K562 (cell line): ENCODE data around the gene WWOX. TPM values are rescaled to one million over a fixed set of nuclear protein-coding genes. Genes with fewer than 3 reads are reported as not detected.

Experiments
- ATAC-seq: fragments of 200-7000 bp; cut with Tn5 transposase; 3 replicates; pipeline ENCODE4 v1.9.1; 2020; ENCODE audit warnings: moderate library complexity
- BruUV-seq: library from RNA; stranded (reverse); fragments of 400-500 nt; replicated peaks from 2 replicates; lab custom pipeline; 2021; lab: Mats Ljungman, UMichigan
- CTCF ChIA-PET: fragments of 300-600 bp; formaldehyde crosslinking; extraction: SDS; loops from one replicate; lab custom pipeline; 2021; ENCODE audit warnings: low intra/inter-chr PET ratio; lab: Yijun Ruan, JAX
- POLR2A ChIA-PET: fragments of 300-600, 350-650 bp; sonication (Branson Sonifier 250); formaldehyde crosslinking; extraction: SDS; loops from one replicate; lab custom pipeline; 2021; ENCODE audit warnings: antibody characterized with exemption, inconsistent platforms; lab: Yijun Ruan, JAX
- DNase-seq, 4 experiments: peaks; one replicate each; pipeline versions ENCODE4 v3.0.0 to v3.0.0-alpha.2; 2011 to 2018; ENCODE audit warnings: low spot score in 3 of 4, mixed read lengths in 3 of 4; ENCODE audit errors: extremely low read depth in 1 of 4
- FAIRE-seq: peaks from 2 replicates; lab custom pipeline; 2011; peaks lifted over from hg19 to GRCh38; lab: Jason Lieb, UNC
- H2AFZ ChIP-seq: 2 replicates; pipeline ENCODE4 v1.6.0; 2011; ENCODE audit warnings: low read depth, low read length, control low read depth, inconsistent platforms
- H3K27ac ChIP-seq: fragments of 200-600 bp; 3 replicates; pipeline ENCODE4 v1.8.0; 2011; ENCODE audit warnings: low read depth, mild to moderate bottlenecking, control low read depth, inconsistent platforms, low read length, moderate library complexity, mixed read lengths; ENCODE audit errors: extremely low read depth
- H3K27me3 ChIP-seq, 2 experiments: fragments of 300-600 bp in 1 of 2; 2 replicates in 1 of 2; 3 replicates in 1 of 2; pipeline versions ENCODE4 v1.6.0 to v1.8.0; 2011; ENCODE audit warnings: inconsistent platforms in 2 of 2, low read length in 2 of 2, mild to moderate bottlenecking in 1 of 2, mixed read lengths in 1 of 2, moderate library complexity in 1 of 2; ENCODE audit not compliant: control insufficient read depth in 2 of 2, insufficient read depth in 2 of 2
- H3K36me3 ChIP-seq: fragments of 300-600 bp; 3 replicates; pipeline ENCODE4 v1.8.0; 2011; ENCODE audit warnings: mild to moderate bottlenecking, low read length, inconsistent platforms; ENCODE audit not compliant: control insufficient read depth, insufficient read depth
- H3K4me1 ChIP-seq, 2 experiments: fragments of 200-600 bp in 1 of 2; replicated peaks in 1 of 2; 2 replicates in 1 of 2; 3 replicates in 1 of 2; pipeline versions ENCODE4 v1.5.1 to v1.8.0; 2011; ENCODE audit warnings: inconsistent platforms in 2 of 2, low read length in 2 of 2, mild to moderate bottlenecking in 1 of 2, mixed read lengths in 1 of 2, moderate library complexity in 1 of 2; ENCODE audit not compliant: control insufficient read depth in 2 of 2, insufficient read depth in 2 of 2
- H3K4me2 ChIP-seq: 2 replicates; pipeline ENCODE4 v1.6.1; 2011; ENCODE audit warnings: low read length, control low read depth, inconsistent platforms, mixed read lengths; ENCODE audit not compliant: insufficient read depth
- H3K4me3 ChIP-seq: fragments of 200-600 bp; sonication (generic), shearing (Covaris generic); 2 replicates; pipeline ENCODE4 v1.5.1; 2016; ENCODE audit warnings: control low read depth, inconsistent platforms
- H3K79me2 ChIP-seq: fragments of 200-600 bp; 3 replicates; pipeline ENCODE4 v1.8.0; 2011; ENCODE audit warnings: low read length, inconsistent platforms; ENCODE audit not compliant: control insufficient read depth, insufficient read depth
- H3K9ac ChIP-seq, 2 experiments: 2 replicates each; pipeline versions ENCODE4 v1.6.0 to v1.6.1; 2011; ENCODE audit warnings: low read depth in 2 of 2, low read length in 2 of 2, control low read depth in 1 of 2, inconsistent platforms in 1 of 2, mild to moderate bottlenecking in 1 of 2, mixed read lengths in 1 of 2; ENCODE audit not compliant: insufficient read depth in 1 of 2
- H3K9me1 ChIP-seq: one replicate; pipeline ENCODE4 v1.6.0; 2011; ENCODE audit warnings: inconsistent platforms, mild to moderate bottlenecking, low read length, moderate library complexity; ENCODE audit not compliant: control insufficient read depth, insufficient read depth
- H3K9me3 ChIP-seq: replicated peaks from 2 replicates; pipeline ENCODE4 v1.5.1; 2011; ENCODE audit warnings: low read depth, low read length, inconsistent platforms; ENCODE audit not compliant: control insufficient read depth, insufficient read depth
- H4K20me1 ChIP-seq: replicated peaks from 2 replicates; pipeline ENCODE4 v1.6.1; 2011; ENCODE audit warnings: low read length, inconsistent platforms, mixed read lengths; ENCODE audit not compliant: control insufficient read depth, insufficient read depth
- BCL6 ChIP-seq: fragments of 250-450 bp; sonication (Bioruptor Pico); IDR thresholded peaks from 2 replicates; pipeline ENCODE4 v1.4.0; 2020
- MED1 ChIP-seq: sonication (generic); formaldehyde crosslinking; IDR thresholded peaks from 2 replicates; pipeline ENCODE4 v1.8.1; 2023; ENCODE audit warnings: missing genetic modification reagents, borderline replicate concordance
- MITF ChIP-seq: IDR thresholded peaks from 2 replicates; pipeline ENCODE4 v1.6.1; 2014; ENCODE audit warnings: antibody characterized with exemption
- MXD1 ChIP-seq: fragments of 250-450 bp; sonication (Bioruptor Pico); IDR thresholded peaks from 2 replicates; pipeline ENCODE4 v1.8.0; 2021; ENCODE audit warnings: borderline replicate concordance, mild to moderate bottlenecking, moderate library complexity; ENCODE audit not compliant: poor library complexity, severe bottlenecking
- NFE2 ChIP-seq: IDR thresholded peaks from 2 replicates; pipeline ENCODE4 v1.6.1; 2014; ENCODE audit warnings: antibody characterized with exemption, low read depth
- RBM34 ChIP-seq: fragments of 200-400 bp; formaldehyde crosslinking; IDR thresholded peaks from 2 replicates; pipeline ENCODE4 v1.6.1; 2018; ENCODE audit warnings: low read length, borderline replicate concordance; ENCODE audit not compliant: insufficient read depth
- RFX7 ChIP-seq: fragments of 250-450 bp; sonication (Bioruptor Pico); IDR thresholded peaks from 2 replicates; pipeline ENCODE4 v1.5.1; 2021; ENCODE audit warnings: mild to moderate bottlenecking
- SMAD2 ChIP-seq: fragments of 150-350 bp; IDR thresholded peaks from 2 replicates; pipeline ENCODE4 v1.6.1; 2014; ENCODE audit warnings: low read depth, mild to moderate bottlenecking, low read length
- SRSF7 ChIP-seq: fragments of 200-400 bp; formaldehyde crosslinking; optimal IDR thresholded peaks from 2 replicates; pipeline ENCODE3; 2017; ENCODE audit warnings: mild to moderate bottlenecking, low read depth, low read length
- TBL1XR1 ChIP-seq, 2 experiments: IDR thresholded peaks; 2 replicates each; pipeline ENCODE4 v1.6.1; 2012; ENCODE audit warnings: improper control_type of control experiment in 2 of 2, low read length in 2 of 2, mild to moderate bottlenecking in 1 of 2
- ZNF507 ChIP-seq: conservative IDR thresholded peaks from 2 replicates; pipeline ENCODE4 v1.6.1; 2017; ENCODE audit warnings: missing genetic modification characterization, missing compliant biosample characterization
- WGBS: fragments of 100-300 bp; shearing (Covaris generic); methylation state at CpG from one replicate; pipeline ENCODE4 v1.1.6; 2016; ENCODE audit warnings: low coverage, mixed read lengths; ENCODE audit not compliant: insufficient coverage; ENCODE audit errors: missing lambda C conversion rate; 5-methylcytosine and 5-hydroxymethylcytosine counted together
- in situ Hi-C: fragments of 300-500 bp; cut with MboI; formaldehyde crosslinking; loops from 4 replicates; pipeline ENCODE4 v1.15.0; 2018; ENCODE audit warnings: inconsistent platforms, mixed read lengths
- intact Hi-C: fragments of 100-400 bp; cut with micrococcal nuclease; formaldehyde crosslinking; loops from 2 replicates; pipeline ENCODE4 v1.14.2; 2022
- polyA plus RNA-seq, 8 experiments: library from polyadenylated mRNA; depleted of rRNA in 4 of 8; stranded (reverse) in 5 of 8; unstranded in 3 of 8; fragments of >200 nt; fragmentation: Nextera tagmentation in 2 of 8; fragmentation: Illumina TruSeq in 1 of 8; extraction: Ambion mirVana in 2 of 8; extraction: Trizol in 1 of 8; gene quantifications; 2 replicates each; pipeline versions ENCODE4 v1.2.1 to v1.2.3, GENCODE V29; 2011 to 2014; ENCODE audit warnings: inconsistent platforms in 1 of 8, missing spikeins in 1 of 8
- total RNA-seq, 7 experiments: library from RNA; depleted of rRNA in 6 of 7; stranded (reverse); fragments of >200 nt in 6 of 7; fragmentation: Illumina TruSeq in 2 of 7; extraction: Trizol in 2 of 7; gene quantifications; 2 replicates each; pipeline versions ENCODE4 v1.2.1 to v1.2.3, GENCODE V29; 2011 to 2021; ENCODE audit warnings: low replicate concordance in 1 of 7
- TF ChIP-seq, protein P1 (sequence below): IDR thresholded peaks from 2 replicates; pipeline ENCODE4 v1.6.1; 2016; ENCODE audit warnings: missing genetic modification characterization, missing compliant biosample characterization

The WWOX gene
- total and polyA plus RNA-seq, 9 of the 15 experiments (the other 6 are each of a cell fraction or from before 2014, with no cell fraction given) = 1.6 to 22.7 (median 8.1) TPM

- Histone ChIP-seq H3K9me3 (no peaks in the 10 kb centered on the region), H3K4me2 (no peak overlapping the region), H3K4me3 (no peak overlapping the region)
- BruUV-seq = no TSS peak
- 1% methylated on average over 5 of the region's 5 CpGs for WGBS
- TF ChIP-seq BCL6 = no peak
- TF ChIP-seq MITF = no peak
- TF ChIP-seq SRSF7 = no peak
- TF ChIP-seq MXD1 (CRISPR knock-in tag) = no peak
- TF ChIP-seq ZNF507 (tag) = no peak
- no peak for TF ChIP-seq MED1
- no peak for TF ChIP-seq TBL1XR1 (IDR thresholded peaks at IDR 0.05; ENCODE audit: low read length in 2 of 2)
- TF ChIP-seq RFX7 (CRISPR knock-in tag) = no peak
- TF ChIP-seq RBM34 = no peak
- TF ChIP-seq NFE2 = no peak
- no peak for TF ChIP-seq SMAD2
- TF ChIP-seq, protein P1, sequence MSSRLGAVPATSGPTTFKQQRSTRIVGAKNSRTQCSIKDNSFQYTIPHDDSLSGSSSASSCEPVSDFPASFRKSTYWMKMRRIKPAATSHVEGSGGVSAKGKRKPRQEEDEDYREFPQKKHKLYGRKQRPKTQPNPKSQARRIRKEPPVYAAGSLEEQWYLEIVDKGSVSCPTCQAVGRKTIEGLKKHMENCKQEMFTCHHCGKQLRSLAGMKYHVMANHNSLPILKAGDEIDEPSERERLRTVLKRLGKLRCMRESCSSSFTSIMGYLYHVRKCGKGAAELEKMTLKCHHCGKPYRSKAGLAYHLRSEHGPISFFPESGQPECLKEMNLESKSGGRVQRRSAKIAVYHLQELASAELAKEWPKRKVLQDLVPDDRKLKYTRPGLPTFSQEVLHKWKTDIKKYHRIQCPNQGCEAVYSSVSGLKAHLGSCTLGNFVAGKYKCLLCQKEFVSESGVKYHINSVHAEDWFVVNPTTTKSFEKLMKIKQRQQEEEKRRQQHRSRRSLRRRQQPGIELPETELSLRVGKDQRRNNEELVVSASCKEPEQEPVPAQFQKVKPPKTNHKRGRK = no peak
- TF ChIP-seq, all 486 proteins: peak for 0
- H4K20me1 ChIP-seq = no peaks in the 10 kb centered on the region
- ChIA-PET POLR2A (interaction anchor here (1.8 kb wide), 1 partner anchor 11 kb away, joined by 5 read pairs; no protein-coding TSS in a partner anchor), CTCF (no interaction called here)
- peaks cover 8 to 22% of the 10 kb centered on the region in 2 experiments; a peak in 4 of 5 replicates for H3K27me3 ChIP-seq
- in situ Hi-C loops = no loop called here
- H3K27ac ChIP-seq = no peak overlapping the region
- no peaks in the 10 kb centered on the region for H3K79me2 ChIP-seq
- intact Hi-C loops = no loop called here
- FAIRE-seq (no peak), ATAC-seq (no peak), DNase-seq (no peak)
- no peaks in the 10 kb centered on the region; a peak in 1 of 5 replicates for H3K4me1 ChIP-seq
- no peak overlapping the region for H2AFZ ChIP-seq
- H3K9ac ChIP-seq = no peak overlapping the region
- no peaks in the 10 kb centered on the region for H3K9me1 ChIP-seq
- H3K36me3 ChIP-seq = no peaks in the 10 kb centered on the region
Measured at GRCh38 chr16:78566397-78567073, 467.1 kb downstream of the WWOX start.
